ENCODE data around the gene PROM2. TPM values are rescaled to one million over a fixed set of nuclear protein-coding genes. Genes with fewer than 3 reads are reported as not detected.

The PROM2 gene
- total RNA-seq, 1 experiment from 2014 or later: 64.2 TPM

- no peaks in the 10 kb centered on the region for H3F3A ChIP-seq (ENCODE audit: low read length, unreplicated experiment)
- H3K79me2 ChIP-seq (ENCODE audit: low read length): no peaks in the 10 kb centered on the region
- peak overlapping the region; percentile 52 for H3K27ac ChIP-seq (ENCODE audit: low read length)
- ATAC-seq (peak; percentile 73), DNase-seq (peak; percentile 80)
- BruUV-seq (replicated peaks): no TSS peak
- no peak overlapping the region for H3K9ac ChIP-seq (ENCODE audit: low read length)
- ChIA-PET POLR2A (ENCODE audit: unreplicated experiment) (no interaction called here), CTCF (interaction anchor here (0.6 to 0.9 kb wide), 3 partner anchors 10 to 81 kb away, joined by 3 read pairs; no protein-coding TSS in a partner anchor)
- no peaks in the 10 kb centered on the region for H3K9me2 ChIP-seq (replicated peaks; ENCODE audit: low read length)
- no peaks in the 10 kb centered on the region for H3K36me3 ChIP-seq (ENCODE audit: low read depth, low read length)
- H3K9me3 ChIP-seq (ENCODE audit: low read length): no peaks in the 10 kb centered on the region
- no peaks in the 10 kb centered on the region for H3K27me3 ChIP-seq (ENCODE audit: low read length)
- H3K4me2 ChIP-seq (ENCODE audit: low read length): peak overlapping the region; percentile 51
- intact Hi-C loops (cut with micrococcal nuclease): no loop called here
- peak overlapping the region; percentile 4; the same call in 1 of the 2 replicates for H2AFZ ChIP-seq (ENCODE audit: low read length)
- no peaks in the 10 kb centered on the region for H4K20me1 ChIP-seq (ENCODE audit: low read length)
- peaks cover 20% of the 10 kb centered on the region for H3K4me1 ChIP-seq (ENCODE audit: insufficient read depth, low read length)
- no peak for TF ChIP-seq EZH2 (IDR thresholded peaks at IDR 0.05; ENCODE audit: low read length, unreplicated experiment)
- no peak for TF ChIP-seq CTCF (conservative IDR thresholded peaks at IDR 0.05; ENCODE audit: low read depth, low read length)
- TF ChIP-seq EZH2phosphoT487 (IDR thresholded peaks at IDR 0.05; ENCODE audit: borderline replicate concordance, low read length): no peak
- H3K4me3 ChIP-seq (ENCODE audit: low read length): no peak overlapping the region
These were observed 31.3 kb downstream of the PROM2 start for GRCh38 chr2:95305380-95306061.

GRCh38 chr2:95306336-95306895, 32.2 kb downstream of the PROM2 start:
- CTCF ChIA-PET: interaction anchor here (0.6 to 0.9 kb wide), 2 partner anchors 9 to 82 kb away, joined by 3 read pairs; no protein-coding TSS in a partner anchor
- H2AFZ ChIP-seq (ENCODE audit: low read length): no peak overlapping the region

More at GRCh38 chr2:95306336-95306895, 32.2 kb downstream of the PROM2 start:
- H3K9ac ChIP-seq (ENCODE audit: low read length): no peak overlapping the region
- no peaks in the 10 kb centered on the region for H3K36me3 ChIP-seq (ENCODE audit: low read depth, low read length)
- H3K9me3 ChIP-seq (ENCODE audit: low read length): no peaks in the 10 kb centered on the region
- H3K27ac ChIP-seq (ENCODE audit: low read length): peak overlapping the region; percentile 28; the same call in 1 of the 2 replicates
- no peak overlapping the region for H3K4me3 ChIP-seq (ENCODE audit: low read length)
- H3K4me1 ChIP-seq (ENCODE audit: insufficient read depth, low read length): peaks cover 20% of the 10 kb centered on the region
- H3K79me2 ChIP-seq (ENCODE audit: low read length): no peaks in the 10 kb centered on the region
- BruUV-seq (replicated peaks): no TSS peak
- no peaks in the 10 kb centered on the region for H3F3A ChIP-seq (ENCODE audit: low read length, unreplicated experiment)
- H3K27me3 ChIP-seq (ENCODE audit: low read length): no peaks in the 10 kb centered on the region
- H3K9me2 ChIP-seq (replicated peaks; ENCODE audit: low read length): no peaks in the 10 kb centered on the region
- intact Hi-C loops (cut with micrococcal nuclease): no loop called here
- DNase-seq (no peak), ATAC-seq (0 out of 2 replicates have a peak, but pooled peaks have one; percentile 4)
- H4K20me1 ChIP-seq (ENCODE audit: low read length): no peaks in the 10 kb centered on the region
- POLR2A ChIA-PET (ENCODE audit: unreplicated experiment): no interaction called here
- TF ChIP-seq CTCF (conservative IDR thresholded peaks at IDR 0.05; ENCODE audit: low read depth, low read length): no peak
- TF ChIP-seq EZH2 (IDR thresholded peaks at IDR 0.05; ENCODE audit: low read length, unreplicated experiment): no peak
- TF ChIP-seq EZH2phosphoT487 (IDR thresholded peaks at IDR 0.05; ENCODE audit: borderline replicate concordance, low read length): no peak
- H3K4me2 ChIP-seq (ENCODE audit: low read length): peak overlapping the region; percentile 51

All from PC-3 (cell line).